ENCODE results near the gene CPHXL2. TPM values are rescaled to one million over a fixed set of nuclear protein-coding genes. Genes with fewer than 3 reads are reported as not detected.

CPHXL2 gene
- total and polyA plus RNA-seq, 12 donors = not detected

Other genes starting within 250 kb of the CPHXL2 start
- gene CFDP1, start 243.5 kb downstream of the CPHXL2 start, total RNA-seq = 10 to 100 TPM; 19.0 to 27.8 (median 24.9) TPM
- gene CFDP1, start 243.5 kb downstream of the CPHXL2 start, polyA plus RNA-seq = 10 to 100 TPM; 38.6 to 63.6 TPM
- 10 to 100 TPM in 4 of 10 donors, 1 to 10 TPM in 6; 7.2 to 12.5 (median 9.3) TPM for gene TMEM170A, start 212.3 kb downstream of the CPHXL2 start, total RNA-seq
- gene TMEM170A, start 212.3 kb downstream of the CPHXL2 start, polyA plus RNA-seq = 1 to 10 TPM; 3.8 to 6.9 TPM
- 1 to 10 TPM in 4 of 10 donors, under 1 TPM in 6; 0.30 to 2.0 (median 0.98) TPM for gene CHST6, start 181.6 kb downstream of the CPHXL2 start, total RNA-seq
- gene CHST6, start 181.6 kb downstream of the CPHXL2 start, polyA plus RNA-seq = under 1 TPM; 0.22 to 0.42 TPM
- 1 to 10 TPM in 2 of 10 donors, under 1 TPM in 7, not detected in 1; 0.08 to 1.4 (median 0.48) TPM for gene CHST5, start 140.9 kb downstream of the CPHXL2 start, total RNA-seq
- gene CHST5, start 140.9 kb downstream of the CPHXL2 start, polyA plus RNA-seq = under 1 TPM; 0.20 to 0.66 TPM
- 10 to 100 TPM in 5 of 10 donors, 1 to 10 TPM in 5; 3.8 to 13.4 (median 9.6) TPM for gene TMEM231, start 120.8 kb downstream of the CPHXL2 start, total RNA-seq
- gene TMEM231, start 120.8 kb downstream of the CPHXL2 start, polyA plus RNA-seq = 1 to 10 TPM; 2.6 to 4.9 TPM
- gene GABARAPL2, start 110.6 kb downstream of the CPHXL2 start, total RNA-seq = 100 to 1,000 TPM; 177 to 262 (median 243) TPM
- gene GABARAPL2, start 110.6 kb downstream of the CPHXL2 start, polyA plus RNA-seq = 100 to 1,000 TPM in 1 of 2 donors, 10 to 100 TPM in 1; 58.2 to 187 TPM
- 10 to 100 TPM; 14.3 to 30.6 (median 23.3) TPM for gene ADAT1, start 53.7 kb downstream of the CPHXL2 start, total RNA-seq
- 1 to 10 TPM; 6.1 to 7.9 TPM for gene ADAT1, start 53.7 kb downstream of the CPHXL2 start, polyA plus RNA-seq
- gene KARS1, start 29.3 kb downstream of the CPHXL2 start, total RNA-seq = 100 to 1,000 TPM; 123 to 145 (median 129) TPM
- 100 to 1,000 TPM in 1 of 2 donors, 10 to 100 TPM in 1; 68.0 to 126 TPM for gene KARS1, start 29.3 kb downstream of the CPHXL2 start, polyA plus RNA-seq
- 10 to 100 TPM; 49.1 to 79.3 (median 64.5) TPM for gene TERF2IP, start 29.2 kb downstream of the CPHXL2 start, total RNA-seq
- gene TERF2IP, start 29.2 kb downstream of the CPHXL2 start, polyA plus RNA-seq = 10 to 100 TPM; 43.3 to 71.1 TPM
- not detected for gene DUXB, start 24.5 kb upstream of the CPHXL2 start, total RNA-seq
- gene DUXB, start 24.5 kb upstream of the CPHXL2 start, polyA plus RNA-seq = not detected
- not detected for gene CPHXL, start 49.5 kb upstream of the CPHXL2 start, total RNA-seq
- not detected for gene CPHXL, start 49.5 kb upstream of the CPHXL2 start, polyA plus RNA-seq

All from heart right ventricle (tissue), 12 donors.